ENCODE results near the gene MKLN1. TPM values are rescaled to one million over a fixed set of nuclear protein-coding genes. Genes with fewer than 3 reads are reported as not detected.

Gene MKLN1
- total and polyA plus RNA-seq, 3 donors from 2014 or later = 42.1 to 87.9 (median 82.4) TPM

DNA sequence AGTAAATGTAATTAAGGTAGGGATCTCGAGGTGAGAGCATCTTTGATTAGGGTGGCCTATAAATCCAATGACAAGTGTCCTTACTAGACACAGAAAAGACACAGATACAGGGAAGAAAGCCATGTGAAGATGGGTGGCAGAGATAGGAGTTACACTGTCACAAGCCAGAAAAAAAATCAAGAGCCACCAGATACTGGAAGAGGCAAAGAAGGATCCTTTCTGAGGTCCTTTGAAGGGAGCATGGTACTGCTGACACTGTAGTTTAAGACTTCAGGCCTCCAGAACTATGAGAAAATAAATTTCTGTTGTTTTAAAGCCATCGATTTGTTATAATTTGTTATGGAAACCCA is 56.6 kb downstream of the MKLN1 start:
- intact Hi-C loops (cut with DNase I; ENCODE audit: low total_unique reads) = no loop called here
- H3K27me3 ChIP-seq = no peaks in the 10 kb centered on the region
- H3K4me1 ChIP-seq = no peaks in the 10 kb centered on the region
- H3K9me3 ChIP-seq = no peaks in the 10 kb centered on the region
- no peak overlapping the region for H3K4me3 ChIP-seq
- no peak for TF ChIP-seq POLR2A (IDR thresholded peaks at IDR 0.05)
- TF ChIP-seq, protein P1, sequence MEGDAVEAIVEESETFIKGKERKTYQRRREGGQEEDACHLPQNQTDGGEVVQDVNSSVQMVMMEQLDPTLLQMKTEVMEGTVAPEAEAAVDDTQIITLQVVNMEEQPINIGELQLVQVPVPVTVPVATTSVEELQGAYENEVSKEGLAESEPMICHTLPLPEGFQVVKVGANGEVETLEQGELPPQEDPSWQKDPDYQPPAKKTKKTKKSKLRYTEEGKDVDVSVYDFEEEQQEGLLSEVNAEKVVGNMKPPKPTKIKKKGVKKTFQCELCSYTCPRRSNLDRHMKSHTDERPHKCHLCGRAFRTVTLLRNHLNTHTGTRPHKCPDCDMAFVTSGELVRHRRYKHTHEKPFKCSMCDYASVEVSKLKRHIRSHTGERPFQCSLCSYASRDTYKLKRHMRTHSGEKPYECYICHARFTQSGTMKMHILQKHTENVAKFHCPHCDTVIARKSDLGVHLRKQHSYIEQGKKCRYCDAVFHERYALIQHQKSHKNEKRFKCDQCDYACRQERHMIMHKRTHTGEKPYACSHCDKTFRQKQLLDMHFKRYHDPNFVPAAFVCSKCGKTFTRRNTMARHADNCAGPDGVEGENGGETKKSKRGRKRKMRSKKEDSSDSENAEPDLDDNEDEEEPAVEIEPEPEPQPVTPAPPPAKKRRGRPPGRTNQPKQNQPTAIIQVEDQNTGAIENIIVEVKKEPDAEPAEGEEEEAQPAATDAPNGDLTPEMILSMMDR (IDR thresholded peaks at IDR 0.05) = no peak
- no peak overlapping the region for H3K27ac ChIP-seq
- H3K36me3 ChIP-seq (ENCODE audit: low read depth, missing control alignments) = no peaks in the 10 kb centered on the region
- DNase-seq = no peak
- WGBS, 2 donors = 86 to 89% methylated on average over 2 of the region's 2 CpGs

GRCh38 chr7:131385039-131385605 is 57.4 kb downstream of the MKLN1 start:
- Histone ChIP-seq H3K27ac (no peak overlapping the region), H3K4me3 (no peak overlapping the region), H3K4me1 (no peaks in the 10 kb centered on the region), H3K36me3 (ENCODE audit: low read depth, missing control alignments) (no peaks in the 10 kb centered on the region), H3K9me3 (no peaks in the 10 kb centered on the region), H3K27me3 (no peaks in the 10 kb centered on the region)
- 89 to 90% methylated on average over 8 of the region's 8 CpGs for WGBS, 2 donors
- intact Hi-C loops (cut with DNase I; ENCODE audit: low total_unique reads) = no loop called here
- TF ChIP-seq POLR2A (IDR thresholded peaks at IDR 0.05) = no peak
- TF ChIP-seq, protein P1 (IDR thresholded peaks at IDR 0.05) = no peak
- DNase-seq = no peak

GRCh38 chr7:131388126-131388525 is 60.5 kb downstream of the MKLN1 start:
- TF ChIP-seq, protein P1 (IDR thresholded peaks at IDR 0.05) = no peak
- no peak for DNase-seq
- Histone ChIP-seq H3K4me3 (no peak overlapping the region), H3K36me3 (ENCODE audit: low read depth, missing control alignments) (no peaks in the 10 kb centered on the region), H3K27ac (no peak overlapping the region), H3K4me1 (no peaks in the 10 kb centered on the region), H3K9me3 (no peaks in the 10 kb centered on the region), H3K27me3 (no peaks in the 10 kb centered on the region)
- intact Hi-C loops (cut with DNase I; ENCODE audit: low total_unique reads) = no loop called here
- WGBS, 2 donors = 93 to 98% methylated on average over 1 of the region's 1 CpG

DNA sequence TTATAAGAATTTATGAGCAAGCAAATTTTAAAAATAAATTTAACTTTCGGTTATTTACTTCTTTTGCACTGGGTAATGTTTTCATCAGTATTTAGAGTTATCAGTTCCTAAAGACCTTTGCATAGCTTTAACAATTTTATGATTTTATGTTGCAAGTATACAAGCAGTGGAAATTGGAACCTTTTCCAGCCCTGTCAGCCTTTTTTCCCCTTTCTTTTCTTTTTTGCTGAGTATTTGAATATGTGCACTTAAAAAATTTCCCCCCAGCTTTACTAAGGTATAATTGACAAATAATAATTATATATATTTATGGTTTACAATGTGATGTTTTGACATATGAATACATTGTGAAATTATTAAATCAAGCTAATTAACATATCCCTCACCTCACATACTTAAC is 62.6 kb downstream of the MKLN1 start:
- no peak for DNase-seq
- 82 to 83% methylated on average over 1 of the region's 1 CpG for WGBS, 2 donors
- Histone ChIP-seq H3K4me1 (no peaks in the 10 kb centered on the region), H3K27me3 (no peaks in the 10 kb centered on the region), H3K36me3 (ENCODE audit: low read depth, missing control alignments) (no peaks in the 10 kb centered on the region), H3K4me3 (no peak overlapping the region), H3K27ac (no peak overlapping the region), H3K9me3 (no peaks in the 10 kb centered on the region)
- intact Hi-C loops (cut with DNase I; ENCODE audit: low total_unique reads) = no loop called here
- TF ChIP-seq POLR2A (IDR thresholded peaks at IDR 0.05) = no peak
- TF ChIP-seq, protein P1 (IDR thresholded peaks at IDR 0.05) = no peak

- no peaks in the 10 kb centered on the region for H3K9me3 ChIP-seq
- H3K27me3 ChIP-seq = no peaks in the 10 kb centered on the region
- TF ChIP-seq, protein P1 (IDR thresholded peaks at IDR 0.05) = no peak
- TF ChIP-seq POLR2A (IDR thresholded peaks at IDR 0.05) = no peak
- H3K4me1 ChIP-seq = no peaks in the 10 kb centered on the region
- no peak overlapping the region for H3K27ac ChIP-seq
- H3K4me3 ChIP-seq = no peak overlapping the region
- WGBS, 2 donors = 90 to 95% methylated on average over 2 of the region's 2 CpGs
- no peak for DNase-seq
- no peaks in the 10 kb centered on the region for H3K36me3 ChIP-seq (ENCODE audit: low read depth, missing control alignments)
- intact Hi-C loops (cut with DNase I; ENCODE audit: low total_unique reads) = no loop called here
Observed at GRCh38 chr7:131391145-131391544, 63.5 kb downstream of the MKLN1 start.
